K562 (cell line): ENCODE measurements around the gene DPAGT1. TPM values are rescaled to one million over a fixed set of nuclear protein-coding genes. Genes with fewer than 3 reads are reported as not detected.
A peak's percentile ranks its signal among the peaks of the same experiment; 100 is the strongest.

ENCODE experiments used
- ATF7 ChIP-seq: fragments of 450-650 bp; IDR thresholded peaks from 2 replicates; pipeline ENCODE4 v1.7.1; 2014; ENCODE audit warnings: mild to moderate bottlenecking, moderate library complexity
- FOXK1 ChIP-seq: sonication (generic); formaldehyde crosslinking; IDR thresholded peaks from 2 replicates; pipeline ENCODE4 v1.8.0; 2022; ENCODE audit warnings: missing genetic modification reagents, mild to moderate bottlenecking, borderline replicate concordance
- KHSRP ChIP-seq: fragments of 450-650 bp; IDR thresholded peaks from 2 replicates; pipeline ENCODE4 v1.6.1; 2017
- KLF16 ChIP-seq: IDR thresholded peaks from 2 replicates; pipeline ENCODE4 v1.6.1; 2016; ENCODE audit warnings: antibody characterized with exemption
- NCOA4 ChIP-seq: fragments of 450-650 bp; IDR thresholded peaks from 2 replicates; pipeline ENCODE4 v1.6.1; 2018; ENCODE audit warnings: mild to moderate bottlenecking; ENCODE audit not compliant: partially characterized antibody
- PPARD ChIP-seq: fragments of 250-450 bp; sonication (Bioruptor Pico); IDR thresholded peaks from 2 replicates; pipeline ENCODE4 v1.8.0; 2022; ENCODE audit warnings: inconsistent platforms, mild to moderate bottlenecking, moderate library complexity
- PTRF ChIP-seq: fragments of 450-650 bp; IDR thresholded peaks from 2 replicates; pipeline ENCODE4 v1.6.1; 2016; ENCODE audit warnings: mild to moderate bottlenecking, missing genetic modification characterization, missing compliant biosample characterization
- SMC3 ChIP-seq: conservative IDR thresholded peaks from 2 replicates; pipeline ENCODE4 v1.6.1; 2011; ENCODE audit warnings: low read depth, low read length, improper control_type of control experiment; ENCODE audit not compliant: insufficient read depth
- ZNF398 ChIP-seq: fragments of 250-450 bp; sonication (Bioruptor Pico); IDR thresholded peaks from 2 replicates; pipeline ENCODE4 v1.8.0; 2021; ENCODE audit warnings: moderate library complexity, mild to moderate bottlenecking, inconsistent platforms
- polyA plus RNA-seq, 8 experiments: library from polyadenylated mRNA; depleted of rRNA in 4 of 8; stranded (reverse) in 5 of 8; unstranded in 3 of 8; fragments of >200 nt; fragmentation: Nextera tagmentation in 2 of 8; fragmentation: Illumina TruSeq in 1 of 8; extraction: Ambion mirVana in 2 of 8; extraction: Trizol in 1 of 8; gene quantifications; 2 replicates each; pipeline versions ENCODE4 v1.2.1 to v1.2.3, GENCODE V29; 2011 to 2014; ENCODE audit warnings: inconsistent platforms in 1 of 8, missing spikeins in 1 of 8
- total RNA-seq, 7 experiments: library from RNA; depleted of rRNA in 6 of 7; stranded (reverse); fragments of >200 nt in 6 of 7; fragmentation: Illumina TruSeq in 2 of 7; extraction: Trizol in 2 of 7; gene quantifications; 2 replicates each; pipeline versions ENCODE4 v1.2.1 to v1.2.3, GENCODE V29; 2011 to 2021; ENCODE audit warnings: low replicate concordance in 1 of 7
- TF ChIP-seq, protein P1 (sequence below): fragments of 450-650 bp; IDR thresholded peaks from 2 replicates; pipeline ENCODE4 v1.6.1; 2016; ENCODE audit warnings: low read depth
- TF ChIP-seq, protein P2 (sequence below): sonication (generic); formaldehyde crosslinking; IDR thresholded peaks from 2 replicates; pipeline ENCODE4 v1.8.0; 2022; ENCODE audit warnings: mild to moderate bottlenecking, missing genetic modification reagents
- TF ChIP-seq, protein P3 (sequence below): fragments of 250-450 bp; sonication (Bioruptor Pico); IDR thresholded peaks from 2 replicates; pipeline ENCODE4 v1.9.0; 2021; ENCODE audit warnings: mild to moderate bottlenecking

DPAGT1 gene
- total and polyA plus RNA-seq, 9 of the 15 experiments (the other 6 are each of a cell fraction or from before 2014, with no cell fraction given), result 29.9 to 135 (median 85.0) TPM

- TF ChIP-seq, protein P1, sequence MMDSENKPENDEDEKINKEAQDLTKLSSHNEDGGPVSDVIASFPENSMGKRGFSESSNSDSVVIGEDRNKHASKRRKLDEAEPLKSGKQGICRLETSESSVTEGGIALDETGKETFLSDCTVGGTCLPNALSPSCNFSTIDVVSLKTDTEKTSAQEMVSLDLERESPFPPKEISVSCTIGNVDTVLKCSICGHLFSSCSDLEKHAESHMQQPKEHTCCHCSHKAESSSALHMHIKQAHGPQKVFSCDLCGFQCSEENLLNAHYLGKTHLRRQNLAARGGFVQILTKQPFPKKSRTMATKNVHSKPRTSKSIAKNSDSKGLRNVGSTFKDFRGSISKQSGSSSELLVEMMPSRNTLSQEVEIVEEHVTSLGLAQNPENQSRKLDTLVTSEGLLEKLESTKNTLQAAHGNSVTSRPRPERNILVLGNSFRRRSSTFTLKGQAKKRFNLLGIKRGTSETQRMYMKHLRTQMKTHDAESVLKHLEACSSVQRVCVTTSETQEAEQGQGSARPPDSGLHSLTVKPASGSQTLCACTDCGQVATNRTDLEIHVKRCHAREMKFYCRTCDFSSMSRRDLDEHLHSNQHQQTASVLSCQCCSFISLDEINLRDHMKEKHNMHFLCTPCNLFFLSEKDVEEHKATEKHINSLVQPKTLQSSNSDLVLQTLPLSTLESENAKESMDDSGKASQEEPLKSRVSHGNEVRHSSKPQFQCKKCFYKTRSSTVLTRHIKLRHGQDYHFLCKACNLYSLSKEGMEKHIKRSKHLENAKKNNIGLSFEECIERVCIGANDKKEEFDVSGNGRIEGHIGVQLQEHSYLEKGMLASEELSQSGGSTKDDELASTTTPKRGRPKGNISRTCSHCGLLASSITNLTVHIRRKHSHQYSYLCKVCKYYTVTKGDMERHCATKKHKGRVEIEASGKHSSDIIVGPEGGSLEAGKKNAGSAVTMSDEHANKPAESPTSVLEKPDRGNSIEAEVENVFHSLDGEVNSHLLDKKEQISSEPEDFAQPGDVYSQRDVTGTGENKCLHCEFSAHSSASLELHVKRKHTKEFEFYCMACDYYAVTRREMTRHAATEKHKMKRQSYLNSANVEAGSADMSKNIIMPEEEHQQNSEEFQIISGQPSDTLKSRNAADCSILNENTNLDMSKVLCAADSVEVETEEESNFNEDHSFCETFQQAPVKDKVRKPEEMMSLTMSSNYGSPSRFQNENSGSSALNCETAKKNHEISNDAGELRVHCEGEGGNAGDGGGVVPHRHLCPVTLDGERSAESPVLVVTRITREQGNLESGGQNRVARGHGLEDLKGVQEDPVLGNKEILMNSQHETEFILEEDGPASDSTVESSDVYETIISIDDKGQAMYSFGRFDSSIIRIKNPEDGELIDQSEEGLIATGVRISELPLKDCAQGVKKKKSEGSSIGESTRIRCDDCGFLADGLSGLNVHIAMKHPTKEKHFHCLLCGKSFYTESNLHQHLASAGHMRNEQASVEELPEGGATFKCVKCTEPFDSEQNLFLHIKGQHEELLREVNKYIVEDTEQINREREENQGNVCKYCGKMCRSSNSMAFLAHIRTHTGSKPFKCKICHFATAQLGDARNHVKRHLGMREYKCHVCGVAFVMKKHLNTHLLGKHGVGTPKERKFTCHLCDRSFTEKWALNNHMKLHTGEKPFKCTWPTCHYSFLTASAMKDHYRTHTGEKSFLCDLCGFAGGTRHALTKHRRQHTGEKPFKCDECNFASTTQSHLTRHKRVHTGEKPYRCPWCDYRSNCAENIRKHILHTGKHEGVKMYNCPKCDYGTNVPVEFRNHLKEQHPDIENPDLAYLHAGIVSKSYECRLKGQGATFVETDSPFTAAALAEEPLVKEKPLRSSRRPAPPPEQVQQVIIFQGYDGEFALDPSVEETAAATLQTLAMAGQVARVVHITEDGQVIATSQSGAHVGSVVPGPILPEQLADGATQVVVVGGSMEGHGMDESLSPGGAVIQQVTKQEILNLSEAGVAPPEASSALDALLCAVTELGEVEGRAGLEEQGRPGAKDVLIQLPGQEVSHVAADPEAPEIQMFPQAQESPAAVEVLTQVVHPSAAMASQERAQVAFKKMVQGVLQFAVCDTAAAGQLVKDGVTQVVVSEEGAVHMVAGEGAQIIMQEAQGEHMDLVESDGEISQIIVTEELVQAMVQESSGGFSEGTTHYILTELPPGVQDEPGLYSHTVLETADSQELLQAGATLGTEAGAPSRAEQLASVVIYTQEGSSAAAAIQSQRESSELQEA, result peak; percentile 29; the same call in 1 of the 2 replicates
- TF ChIP-seq, protein P2, sequence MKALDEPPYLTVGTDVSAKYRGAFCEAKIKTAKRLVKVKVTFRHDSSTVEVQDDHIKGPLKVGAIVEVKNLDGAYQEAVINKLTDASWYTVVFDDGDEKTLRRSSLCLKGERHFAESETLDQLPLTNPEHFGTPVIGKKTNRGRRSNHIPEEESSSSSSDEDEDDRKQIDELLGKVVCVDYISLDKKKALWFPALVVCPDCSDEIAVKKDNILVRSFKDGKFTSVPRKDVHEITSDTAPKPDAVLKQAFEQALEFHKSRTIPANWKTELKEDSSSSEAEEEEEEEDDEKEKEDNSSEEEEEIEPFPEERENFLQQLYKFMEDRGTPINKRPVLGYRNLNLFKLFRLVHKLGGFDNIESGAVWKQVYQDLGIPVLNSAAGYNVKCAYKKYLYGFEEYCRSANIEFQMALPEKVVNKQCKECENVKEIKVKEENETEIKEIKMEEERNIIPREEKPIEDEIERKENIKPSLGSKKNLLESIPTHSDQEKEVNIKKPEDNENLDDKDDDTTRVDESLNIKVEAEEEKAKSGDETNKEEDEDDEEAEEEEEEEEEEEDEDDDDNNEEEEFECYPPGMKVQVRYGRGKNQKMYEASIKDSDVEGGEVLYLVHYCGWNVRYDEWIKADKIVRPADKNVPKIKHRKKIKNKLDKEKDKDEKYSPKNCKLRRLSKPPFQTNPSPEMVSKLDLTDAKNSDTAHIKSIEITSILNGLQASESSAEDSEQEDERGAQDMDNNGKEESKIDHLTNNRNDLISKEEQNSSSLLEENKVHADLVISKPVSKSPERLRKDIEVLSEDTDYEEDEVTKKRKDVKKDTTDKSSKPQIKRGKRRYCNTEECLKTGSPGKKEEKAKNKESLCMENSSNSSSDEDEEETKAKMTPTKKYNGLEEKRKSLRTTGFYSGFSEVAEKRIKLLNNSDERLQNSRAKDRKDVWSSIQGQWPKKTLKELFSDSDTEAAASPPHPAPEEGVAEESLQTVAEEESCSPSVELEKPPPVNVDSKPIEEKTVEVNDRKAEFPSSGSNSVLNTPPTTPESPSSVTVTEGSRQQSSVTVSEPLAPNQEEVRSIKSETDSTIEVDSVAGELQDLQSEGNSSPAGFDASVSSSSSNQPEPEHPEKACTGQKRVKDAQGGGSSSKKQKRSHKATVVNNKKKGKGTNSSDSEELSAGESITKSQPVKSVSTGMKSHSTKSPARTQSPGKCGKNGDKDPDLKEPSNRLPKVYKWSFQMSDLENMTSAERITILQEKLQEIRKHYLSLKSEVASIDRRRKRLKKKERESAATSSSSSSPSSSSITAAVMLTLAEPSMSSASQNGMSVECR (CRISPR knock-in tag), result peak; percentile 75; the same call in 1 of the 2 replicates
- TF ChIP-seq KHSRP (0 out of 2 replicates have a peak, but pooled peaks have one; percentile 8), ATF7 (peak; percentile 67), KLF16 (no peak), PPARD (CRISPR knock-in tag) (no peak), ZNF398 (no peak), SMC3 (no peak), FOXK1 (CRISPR knock-in tag) (0 out of 2 replicates have a peak, but pooled peaks have one; percentile 55), NCOA4 (no peak), PTRF (tag) (peak; percentile 39; the same call in 1 of the 2 replicates)
- TF ChIP-seq, protein P3, sequence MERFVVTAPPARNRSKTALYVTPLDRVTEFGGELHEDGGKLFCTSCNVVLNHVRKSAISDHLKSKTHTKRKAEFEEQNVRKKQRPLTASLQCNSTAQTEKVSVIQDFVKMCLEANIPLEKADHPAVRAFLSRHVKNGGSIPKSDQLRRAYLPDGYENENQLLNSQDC (CRISPR knock-in tag), result 0 out of 2 replicates have a peak, but pooled peaks have one; percentile 57
Observed at GRCh38 chr11:119121008-119121810, 19.6 kb upstream of the DPAGT1 start, which contains the start of gene HINFP (continued).
